Measurements from ENCODE around the gene MAPRE2.

Gene MAPRE2

GRCh38 chr18:35032113-35032512, 9.1 kb upstream of the MAPRE2 start:
- DNase-seq (ENCODE audit: low spot score): no peak

GRCh38 chr18:35038029-35038428, 3.2 kb upstream of the MAPRE2 start:
- DNase-seq (ENCODE audit: low spot score): no peak

- no peak for DNase-seq (ENCODE audit: low spot score)
Observed at GRCh38 chr18:35038881-35039491, 2.2 kb upstream of the MAPRE2 start.

- no peak for DNase-seq (ENCODE audit: low spot score)
Observed at GRCh38 chr18:35040638-35040987, 600 bp upstream of the MAPRE2 start.

- peak; percentile 61 for DNase-seq (ENCODE audit: low spot score)
Observed at GRCh38 chr18:35041815-35042387, 688 bp downstream of the MAPRE2 start.

GRCh38 chr18:35042389-35043071, 1.3 kb downstream of the MAPRE2 start:
- no peak for DNase-seq (ENCODE audit: low spot score)

GRCh38 chr18:35043207-35043606, 2.0 kb downstream of the MAPRE2 start:
- DNase-seq (ENCODE audit: low spot score): no peak

GRCh38 chr18:35045121-35045520, 3.9 kb downstream of the MAPRE2 start:
- DNase-seq (ENCODE audit: low spot score): no peak

GRCh38 chr18:35045806-35046205, 4.6 kb downstream of the MAPRE2 start:
- no peak for DNase-seq (ENCODE audit: low spot score)

- DNase-seq (ENCODE audit: low spot score): no peak
Observed at GRCh38 chr18:35047697-35048292, 6.6 kb downstream of the MAPRE2 start.

GRCh38 chr18:35049111-35050027, 8.2 kb downstream of the MAPRE2 start:
- no peak for DNase-seq (ENCODE audit: low spot score)

- DNase-seq (ENCODE audit: low spot score): no peak
Observed at GRCh38 chr18:35050028-35050546, 8.9 kb downstream of the MAPRE2 start.

- no peak for DNase-seq (ENCODE audit: low spot score)
Observed at GRCh38 chr18:35050705-35051195, 9.5 kb downstream of the MAPRE2 start.

GRCh38 chr18:35051641-35052377, 10.6 kb downstream of the MAPRE2 start:
- DNase-seq (ENCODE audit: low spot score): no peak

- DNase-seq (ENCODE audit: low spot score): no peak
Observed at GRCh38 chr18:35054401-35054800, 13.2 kb downstream of the MAPRE2 start.

GRCh38 chr18:35055105-35055504, 13.9 kb downstream of the MAPRE2 start:
- DNase-seq (ENCODE audit: low spot score): no peak

GRCh38 chr18:35055726-35056125, 14.5 kb downstream of the MAPRE2 start:
- DNase-seq (ENCODE audit: low spot score): no peak

GRCh38 chr18:35059280-35059927, 18.2 kb downstream of the MAPRE2 start:
- DNase-seq (ENCODE audit: low spot score): no peak

GRCh38 chr18:35060122-35060815, 19.1 kb downstream of the MAPRE2 start:
- DNase-seq (ENCODE audit: low spot score): no peak
